K562 (cell line): Measurements from ENCODE around the gene NAA15. TPM values are rescaled to one million over a fixed set of nuclear protein-coding genes. Genes with fewer than 3 reads are reported as not detected.
A peak's percentile ranks its signal among the peaks of the same experiment; 100 is the strongest.

Experiments used
- CUX1 ChIP-seq: fragments of 200-800 bp; sonication (Bioruptor generic); IDR thresholded peaks from 2 replicates; pipeline ENCODE4 v1.6.1; 2016; ENCODE audit warnings: missing genetic modification characterization, missing compliant biosample characterization
- DLX4 ChIP-seq: fragments of 250-450 bp; sonication (Bioruptor Pico); IDR thresholded peaks from 2 replicates; pipeline ENCODE4 v1.6.1; 2021; ENCODE audit warnings: mild to moderate bottlenecking
- E2F4 ChIP-seq: sonication (generic); formaldehyde crosslinking; IDR thresholded peaks from 2 replicates; pipeline ENCODE4 v1.8.0; 2022; ENCODE audit warnings: mild to moderate bottlenecking, low read depth, missing genetic modification reagents
- ESRRB ChIP-seq: fragments of 250-450 bp; sonication (Bioruptor Pico); IDR thresholded peaks from 2 replicates; pipeline ENCODE4 v1.5.0; 2020; ENCODE audit warnings: mild to moderate bottlenecking, moderate library complexity, borderline replicate concordance
- HDGF ChIP-seq: fragments of 450-650 bp; IDR thresholded peaks from 2 replicates; pipeline ENCODE4 v1.6.1; 2016
- KLF13 ChIP-seq: fragments of 450-650 bp; IDR thresholded peaks from 2 replicates; pipeline ENCODE4 v1.6.1; 2016; ENCODE audit warnings: missing genetic modification characterization, low read depth, mild to moderate bottlenecking, missing compliant biosample characterization, moderate library complexity, borderline replicate concordance
- MECOM ChIP-seq: fragments of 250-450 bp; sonication (Bioruptor Pico); IDR thresholded peaks from 2 replicates; pipeline ENCODE4 v1.8.0; 2022; ENCODE audit warnings: inconsistent platforms
- MTF1 ChIP-seq: fragments of 250-450 bp; sonication (Bioruptor Pico); IDR thresholded peaks from 2 replicates; pipeline ENCODE4 v1.9.0; 2021; ENCODE audit warnings: moderate library complexity, mild to moderate bottlenecking, inconsistent platforms, borderline replicate concordance
- PRMT5 ChIP-seq: sonication (generic); formaldehyde crosslinking; IDR thresholded peaks from 2 replicates; pipeline ENCODE4 v1.5.0; 2020; ENCODE audit warnings: missing genetic modification reagents
- SETDB1 ChIP-seq: IDR thresholded peaks from one replicate; pipeline ENCODE4 v1.6.1; 2012; ENCODE audit warnings: low read length, control low read depth, inconsistent platforms
- SMAD3 ChIP-seq: fragments of 450-650 bp; formaldehyde crosslinking; conservative IDR thresholded peaks from 2 replicates; pipeline ENCODE4 v1.4.0; 2020; ENCODE audit warnings: mild to moderate bottlenecking
- TCF7L2 ChIP-seq: fragments of 150-350 bp; IDR thresholded peaks from 2 replicates; pipeline ENCODE4 v1.6.1; 2016; ENCODE audit warnings: low read depth, mild to moderate bottlenecking, low read length, moderate library complexity
- TEAD4 ChIP-seq, 2 experiments: sonication (generic) in 1 of 2; formaldehyde crosslinking in 1 of 2; IDR thresholded peaks; 2 replicates each; pipeline versions ENCODE4 v1.6.1 to v1.8.0; 2012 to 2022; ENCODE audit warnings: borderline replicate concordance in 1 of 2, inconsistent platforms in 1 of 2, low read length in 1 of 2, mild to moderate bottlenecking in 1 of 2, missing genetic modification reagents in 1 of 2
- TRIM25 ChIP-seq: fragments of 450-650 bp; IDR thresholded peaks from 2 replicates; pipeline ENCODE4 v1.7.0; 2016; ENCODE audit warnings: borderline replicate concordance
- U2AF1 ChIP-seq: fragments of 200-400 bp; formaldehyde crosslinking; optimal IDR thresholded peaks from 2 replicates; pipeline ENCODE3; 2017; ENCODE audit warnings: mild to moderate bottlenecking, low read depth, low read length, moderate library complexity
- VEZF1 ChIP-seq: fragments of 200-800 bp; sonication (Bioruptor generic); IDR thresholded peaks from 2 replicates; pipeline ENCODE4 v1.6.1; 2017; ENCODE audit warnings: missing genetic modification characterization, missing compliant biosample characterization
- ZC3H11A ChIP-seq: IDR thresholded peaks from 2 replicates; pipeline ENCODE4 v1.6.1; 2012; ENCODE audit warnings: low read depth, low read length, improper control_type of control experiment
- polyA plus RNA-seq, 8 experiments: library from polyadenylated mRNA; depleted of rRNA in 4 of 8; stranded (reverse) in 5 of 8; unstranded in 3 of 8; fragments of >200 nt; fragmentation: Nextera tagmentation in 2 of 8; fragmentation: Illumina TruSeq in 1 of 8; extraction: Ambion mirVana in 2 of 8; extraction: Trizol in 1 of 8; gene quantifications; 2 replicates each; pipeline versions ENCODE4 v1.2.1 to v1.2.3, GENCODE V29; 2011 to 2014; ENCODE audit warnings: inconsistent platforms in 1 of 8, missing spikeins in 1 of 8
- total RNA-seq, 7 experiments: library from RNA; depleted of rRNA in 6 of 7; stranded (reverse); fragments of >200 nt in 6 of 7; fragmentation: Illumina TruSeq in 2 of 7; extraction: Trizol in 2 of 7; gene quantifications; 2 replicates each; pipeline versions ENCODE4 v1.2.1 to v1.2.3, GENCODE V29; 2011 to 2021; ENCODE audit warnings: low replicate concordance in 1 of 7

Gene NAA15
- total and polyA plus RNA-seq, 9 of the 15 experiments (the other 6 are each of a cell fraction or from before 2014, with no cell fraction given): 37.8 to 117 (median 63.2) TPM

- TF ChIP-seq TEAD4 (IDR thresholded peaks at IDR 0.05; ENCODE audit: low read length) (peak; percentile 76), TEAD4 (CRISPR knock-in tag; IDR thresholded peaks at IDR 0.05; ENCODE audit: borderline replicate concordance) (no peak), PRMT5 (CRISPR knock-in tag) (no peak), DLX4 (no peak), VEZF1 (CRISPR knock-in tag) (no peak; the same call in 1 of the 2 replicates), MTF1 (CRISPR knock-in tag) (no peak), E2F4 (CRISPR knock-in tag) (no peak), KLF13 (tag) (peak; percentile 87; the same call in 1 of the 2 replicates), CUX1 (no peak), U2AF1 (no peak), SMAD3 (CRISPR knock-in tag) (0 out of 2 replicates have a peak, but pooled peaks have one; percentile 58), ESRRB (no peak), HDGF (peak; percentile 69; the same call in 1 of the 2 replicates), TCF7L2 (no peak), TRIM25 (no peak), ZC3H11A (no peak), MECOM (CRISPR knock-in tag) (no peak), SETDB1 (no peak)
Measured at GRCh38 chr4:139295206-139295941, 5.9 kb upstream of the NAA15 start (continued).
